SJCRH30 (cell line): ENCODE measurements around the gene CDX2. TPM values are rescaled to one million over a fixed set of nuclear protein-coding genes. Genes with fewer than 3 reads are reported as not detected.
A peak's percentile ranks its signal among the peaks of the same experiment; 100 is the strongest.

Experiments used
- DNase-seq, 2 experiments: peaks; one replicate each; pipeline ENCODE4 v3.0.0-alpha.2; 2015 to 2020
- H3K27ac ChIP-seq: fragments of 250-450 bp; sonication (Bioruptor Pico); 2 replicates; pipeline ENCODE4 v1.5.1; 2020; ENCODE audit warnings: mild to moderate bottlenecking, moderate library complexity
- H3K27me3 ChIP-seq: fragments of 250-450 bp; sonication (Bioruptor Pico); 2 replicates; pipeline ENCODE4 v1.5.1; 2020; ENCODE audit warnings: mild to moderate bottlenecking, moderate library complexity
- H3K36me3 ChIP-seq: fragments of 250-450 bp; sonication (Bioruptor Pico); 2 replicates; pipeline ENCODE4 v1.5.1; 2020; ENCODE audit warnings: mild to moderate bottlenecking, moderate library complexity
- H3K4me1 ChIP-seq: fragments of 250-450 bp; sonication (Bioruptor Pico); 2 replicates; pipeline ENCODE4 v1.5.1; 2020; ENCODE audit warnings: mild to moderate bottlenecking, moderate library complexity
- H3K4me3 ChIP-seq: fragments of 250-450 bp; sonication (Bioruptor Pico); 2 replicates; pipeline ENCODE4 v1.5.1; 2020; ENCODE audit warnings: mild to moderate bottlenecking, moderate library complexity
- H3K9me3 ChIP-seq: fragments of 250-450 bp; sonication (Bioruptor Pico); replicated peaks from 2 replicates; pipeline ENCODE4 v1.5.1; 2020; ENCODE audit warnings: mild to moderate bottlenecking, moderate library complexity
- total RNA-seq: library from RNA; depleted of rRNA; stranded (reverse); fragments of >200 nt; shearing (Covaris generic); gene quantifications from 2 replicates; pipeline ENCODE4 v1.2.3, GENCODE V29; 2014

Gene CDX2
- total RNA-seq, 1 experiment from 2014 or later = not detected

DNA sequence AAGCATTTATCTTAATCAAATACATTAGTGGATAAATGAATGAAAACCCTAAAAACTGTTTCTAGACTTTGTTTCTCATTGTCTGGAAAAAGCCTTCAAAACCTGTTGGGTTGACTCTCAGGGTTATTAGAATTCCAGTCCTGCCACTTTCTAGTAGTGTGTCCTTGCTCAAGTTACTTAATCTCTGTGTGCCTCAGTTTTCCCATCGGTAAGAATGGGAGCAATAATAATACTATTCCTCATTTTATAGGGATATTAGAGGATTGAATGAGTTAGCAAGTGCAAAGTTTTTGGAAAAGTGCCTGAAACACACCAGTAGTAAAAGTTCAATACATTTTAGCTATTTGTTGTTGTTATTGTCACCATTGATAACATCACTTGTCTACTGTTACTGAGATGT lies 16.5 kb upstream of the CDX2 start:
- no peak overlapping the region for H3K4me3 ChIP-seq
- peaks cover 4% of the 10 kb centered on the region for H3K27me3 ChIP-seq
- DNase-seq = no peak

GRCh38 chr13:27982361-27982760 lies 13.2 kb upstream of the CDX2 start:
- Histone ChIP-seq H3K9me3 (no peaks in the 10 kb centered on the region), H3K27me3 (peaks cover 4% of the 10 kb centered on the region; the same call in 1 of the 2 replicates), H3K36me3 (no peaks in the 10 kb centered on the region), H3K4me1 (no peaks in the 10 kb centered on the region), H3K4me3 (no peak overlapping the region), H3K27ac (no peak overlapping the region)
- no peak for DNase-seq

More for the DNA sequence above, 16.5 kb upstream of the CDX2 start:
- Histone ChIP-seq H3K4me1 (no peaks in the 10 kb centered on the region), H3K9me3 (no peaks in the 10 kb centered on the region), H3K27ac (no peak overlapping the region), H3K36me3 (no peaks in the 10 kb centered on the region)

- Histone ChIP-seq H3K27ac (no peak overlapping the region), H3K27me3 (peaks cover 4% of the 10 kb centered on the region; the same call in 1 of the 2 replicates), H3K4me3 (no peak overlapping the region), H3K9me3 (no peaks in the 10 kb centered on the region), H3K36me3 (no peaks in the 10 kb centered on the region), H3K4me1 (no peaks in the 10 kb centered on the region)
- no peak for DNase-seq
Observed at GRCh38 chr13:27981006-27981708, 12.0 kb upstream of the CDX2 start.

DNA sequence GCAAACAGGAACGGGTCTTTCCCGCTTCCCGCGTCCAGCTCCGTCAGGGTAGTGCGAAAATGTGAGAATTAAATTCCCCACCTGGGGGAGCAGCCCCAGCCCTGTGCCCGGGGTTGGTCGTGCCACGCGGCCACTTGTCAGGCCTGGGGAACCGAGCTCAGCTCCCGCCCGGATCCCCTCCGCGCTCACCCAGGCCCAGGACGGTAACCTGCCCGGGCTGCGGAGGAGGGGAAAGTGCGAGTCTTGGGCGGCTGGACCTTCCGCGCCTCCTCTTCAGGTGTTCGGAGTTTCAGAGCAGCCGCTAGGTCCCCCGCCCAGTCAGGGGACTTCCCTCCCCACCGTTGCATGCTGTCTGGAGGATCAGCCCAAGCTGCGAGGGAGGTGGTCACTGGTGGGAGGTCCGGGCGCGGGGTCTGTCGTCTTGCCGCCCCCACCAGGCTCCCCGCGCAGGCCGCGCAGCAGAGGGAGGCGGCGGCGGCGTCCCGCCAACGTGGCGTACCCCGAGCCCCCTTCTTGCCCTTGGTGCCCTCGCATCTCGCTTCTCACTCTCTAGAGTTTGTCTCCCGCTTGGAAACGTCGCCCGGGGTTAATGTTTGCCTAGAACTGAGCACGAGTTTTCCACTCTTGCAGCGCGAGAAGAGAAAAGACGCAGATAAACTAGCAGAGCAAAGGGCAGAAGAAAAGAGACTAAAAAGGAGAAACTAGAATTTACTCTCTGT lies 11.3 kb upstream of the CDX2 start:
- no peak for DNase-seq
- H3K4me1 ChIP-seq = no peaks in the 10 kb centered on the region
- no peaks in the 10 kb centered on the region for H3K36me3 ChIP-seq
- peaks cover 4% of the 10 kb centered on the region; the same call in 1 of the 2 replicates for H3K27me3 ChIP-seq
- no peaks in the 10 kb centered on the region for H3K9me3 ChIP-seq
- no peak overlapping the region for H3K27ac ChIP-seq
- H3K4me3 ChIP-seq = no peak overlapping the region

GRCh38 chr13:27979765-27980279 lies 10.7 kb upstream of the CDX2 start:
- no peak overlapping the region for H3K27ac ChIP-seq
- H3K4me3 ChIP-seq = no peak overlapping the region
- no peak for DNase-seq
- H3K36me3 ChIP-seq = no peaks in the 10 kb centered on the region
- H3K4me1 ChIP-seq = no peaks in the 10 kb centered on the region
- no peaks in the 10 kb centered on the region for H3K9me3 ChIP-seq
- peaks cover 4% of the 10 kb centered on the region; the same call in 1 of the 2 replicates for H3K27me3 ChIP-seq

- no peak overlapping the region for H3K27ac ChIP-seq
- no peaks in the 10 kb centered on the region for H3K4me1 ChIP-seq
- H3K27me3 ChIP-seq = peaks cover 4% of the 10 kb centered on the region; the same call in 1 of the 2 replicates
- no peaks in the 10 kb centered on the region for H3K36me3 ChIP-seq
- no peak overlapping the region for H3K4me3 ChIP-seq
- no peaks in the 10 kb centered on the region for H3K9me3 ChIP-seq
- DNase-seq = no peak
Observed at GRCh38 chr13:27979001-27979643, 10.0 kb upstream of the CDX2 start.

GRCh38 chr13:27978301-27978968 lies 9.3 kb upstream of the CDX2 start:
- no peak for DNase-seq
- Histone ChIP-seq H3K9me3 (no peaks in the 10 kb centered on the region), H3K4me3 (no peak overlapping the region), H3K27me3 (peaks cover 4% of the 10 kb centered on the region), H3K4me1 (peaks cover 1% of the 10 kb centered on the region; the same call in 1 of the 2 replicates), H3K27ac (no peak overlapping the region), H3K36me3 (no peaks in the 10 kb centered on the region)

GRCh38 chr13:27977476-27978300 lies 8.6 kb upstream of the CDX2 start:
- peaks cover 5% of the 10 kb centered on the region; the same call in 1 of the 2 replicates for H3K4me1 ChIP-seq
- no peak for DNase-seq
- no peak overlapping the region for H3K4me3 ChIP-seq

DNA sequence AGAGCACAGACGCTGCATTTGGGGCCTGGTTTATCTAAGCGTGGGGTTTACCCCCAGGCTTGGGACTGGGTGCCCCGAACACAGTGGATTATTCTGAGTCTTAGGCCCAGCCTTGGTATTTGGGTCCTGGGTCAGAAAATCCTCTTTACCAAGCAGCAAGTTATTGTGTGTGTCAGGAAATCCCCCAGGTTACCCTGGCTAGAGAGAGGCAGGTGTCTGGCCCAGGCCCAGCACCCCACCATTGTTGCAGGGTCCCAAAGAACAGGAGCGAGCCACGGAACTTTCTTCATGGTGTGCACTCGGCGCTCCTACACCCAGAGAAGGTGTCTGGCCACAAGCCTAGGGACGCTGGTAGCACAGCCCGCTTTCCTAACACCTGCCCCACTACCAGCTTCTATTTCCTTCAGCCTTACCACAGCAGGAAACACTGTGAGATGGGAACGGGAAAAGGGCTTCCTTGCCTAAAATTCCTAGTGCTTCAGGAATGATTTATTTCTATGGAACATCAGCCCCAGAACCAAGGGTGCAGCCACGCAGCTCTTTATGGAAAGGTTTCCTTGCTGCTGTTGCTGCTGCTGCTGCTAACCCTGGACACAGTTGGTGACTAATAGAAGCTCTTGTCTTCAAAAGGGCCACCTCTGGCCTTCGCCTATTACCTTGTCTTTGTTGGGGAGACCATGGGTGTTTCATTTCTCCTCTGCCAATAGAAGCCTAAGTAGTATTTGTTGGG lies 7.4 kb upstream of the CDX2 start:
- H3K4me3 ChIP-seq = no peak overlapping the region
- H3K27ac ChIP-seq = no peak overlapping the region
- H3K9me3 ChIP-seq = no peaks in the 10 kb centered on the region
- DNase-seq = no peak
- H3K4me1 ChIP-seq = peaks cover 5% of the 10 kb centered on the region; the same call in 1 of the 2 replicates
- no peaks in the 10 kb centered on the region for H3K36me3 ChIP-seq
- no peaks in the 10 kb centered on the region; the same call in none of the 2 replicates for H3K27me3 ChIP-seq

More at GRCh38 chr13:27977476-27978300, 8.6 kb upstream of the CDX2 start:
- Histone ChIP-seq H3K9me3 (no peaks in the 10 kb centered on the region), H3K36me3 (no peaks in the 10 kb centered on the region), H3K27me3 (peaks cover 4% of the 10 kb centered on the region), H3K27ac (no peak overlapping the region)

DNA sequence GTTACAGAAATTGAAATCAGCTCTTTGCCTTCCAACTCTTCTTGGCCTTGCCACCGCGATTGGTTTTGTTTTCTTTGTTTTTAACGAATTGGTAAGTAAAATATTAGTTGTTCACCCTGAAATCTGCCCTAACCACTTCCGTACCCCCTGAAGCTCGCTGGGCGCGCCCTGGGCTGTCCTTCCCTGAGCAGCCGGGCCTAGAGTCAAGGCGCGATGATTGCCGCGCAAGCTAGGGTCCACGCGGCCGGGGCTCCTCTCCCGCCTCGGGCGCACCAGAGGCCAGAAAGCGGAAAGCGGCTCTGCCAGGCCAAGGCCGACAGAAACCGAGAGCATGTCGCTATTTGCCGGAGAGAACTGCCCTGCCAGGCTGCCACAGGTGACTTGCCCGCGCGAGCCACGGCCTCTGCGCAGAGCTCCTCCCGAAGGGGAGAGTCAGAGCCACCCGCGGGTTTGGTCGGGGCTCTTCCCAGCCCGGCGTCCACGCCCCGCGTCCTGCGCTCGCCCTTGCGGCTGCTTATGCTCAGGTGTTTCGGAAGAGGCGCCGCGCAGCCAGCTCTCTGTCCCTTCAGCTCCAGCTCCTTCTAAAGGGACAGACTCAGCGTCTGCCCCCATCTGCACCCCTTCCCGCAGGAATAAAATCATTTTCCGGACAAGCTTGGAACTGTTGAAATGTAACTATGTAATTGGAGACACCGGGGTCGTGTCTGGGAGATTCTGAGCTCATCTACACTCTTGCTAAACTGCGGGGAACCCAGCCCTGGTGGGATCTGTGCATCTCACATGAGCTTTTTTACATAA lies 6.6 kb upstream of the CDX2 start:
- H3K9me3 ChIP-seq = no peaks in the 10 kb centered on the region
- no peaks in the 10 kb centered on the region; the same call in none of the 2 replicates for H3K27me3 ChIP-seq
- no peak for DNase-seq
- no peak overlapping the region for H3K27ac ChIP-seq
- no peaks in the 10 kb centered on the region for H3K36me3 ChIP-seq
- peaks cover 5% of the 10 kb centered on the region; the same call in 1 of the 2 replicates for H3K4me1 ChIP-seq
- H3K4me3 ChIP-seq = no peak overlapping the region

GRCh38 chr13:27973961-27974662 lies 5.0 kb upstream of the CDX2 start:
- Histone ChIP-seq H3K27ac (no peak overlapping the region), H3K27me3 (no peaks in the 10 kb centered on the region; the same call in none of the 2 replicates)
- no peak for DNase-seq

GRCh38 chr13:27973291-27973690 lies 4.2 kb upstream of the CDX2 start:
- Histone ChIP-seq H3K27ac (no peak overlapping the region), H3K36me3 (no peaks in the 10 kb centered on the region), H3K4me3 (no peak overlapping the region), H3K9me3 (no peaks in the 10 kb centered on the region), H3K27me3 (no peaks in the 10 kb centered on the region; the same call in none of the 2 replicates), H3K4me1 (peaks cover 5% of the 10 kb centered on the region; the same call in 1 of the 2 replicates)
- DNase-seq = peak; percentile 44 to 68

More at GRCh38 chr13:27973961-27974662, 5.0 kb upstream of the CDX2 start:
- Histone ChIP-seq H3K4me3 (no peak overlapping the region), H3K9me3 (no peaks in the 10 kb centered on the region), H3K36me3 (no peaks in the 10 kb centered on the region), H3K4me1 (peaks cover 5% of the 10 kb centered on the region; the same call in 1 of the 2 replicates)
